HG03469 (cell line): Measurements from ENCODE around the gene MPZL3.
A peak's percentile ranks its signal among the peaks of the same experiment; 100 is the strongest.

Experiments
- ATAC-seq: cut with Tn5 transposase; IDR thresholded peaks from one replicate; pipeline ENCODE4 v1.9.1; 2021; ENCODE audit warnings: mild to moderate bottlenecking, moderate library complexity, moderate number of reproducible peaks; ENCODE audit not compliant: unreplicated experiment

MPZL3 gene

DNA sequence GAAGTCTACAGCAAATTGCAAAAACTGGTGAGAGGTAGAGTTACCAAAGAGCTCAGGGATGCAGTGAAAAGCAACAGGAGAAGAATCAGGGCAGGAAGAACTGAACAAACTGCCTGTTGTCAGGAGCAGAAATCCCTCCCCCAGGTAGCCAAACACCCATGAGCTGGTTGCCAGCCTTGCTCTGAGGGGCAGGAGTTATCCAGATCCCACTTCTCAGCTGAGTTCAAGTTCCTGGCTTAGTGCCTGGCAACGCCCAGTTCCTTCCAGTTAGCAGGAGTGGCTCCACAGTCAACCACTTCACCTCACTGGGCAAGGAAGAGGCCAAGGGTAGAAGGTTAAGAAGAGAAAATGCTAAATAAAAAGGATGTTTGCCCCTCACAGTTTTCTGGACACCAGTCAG is 13.8 kb upstream of the MPZL3 start:
- ATAC-seq = no peak

DNA sequence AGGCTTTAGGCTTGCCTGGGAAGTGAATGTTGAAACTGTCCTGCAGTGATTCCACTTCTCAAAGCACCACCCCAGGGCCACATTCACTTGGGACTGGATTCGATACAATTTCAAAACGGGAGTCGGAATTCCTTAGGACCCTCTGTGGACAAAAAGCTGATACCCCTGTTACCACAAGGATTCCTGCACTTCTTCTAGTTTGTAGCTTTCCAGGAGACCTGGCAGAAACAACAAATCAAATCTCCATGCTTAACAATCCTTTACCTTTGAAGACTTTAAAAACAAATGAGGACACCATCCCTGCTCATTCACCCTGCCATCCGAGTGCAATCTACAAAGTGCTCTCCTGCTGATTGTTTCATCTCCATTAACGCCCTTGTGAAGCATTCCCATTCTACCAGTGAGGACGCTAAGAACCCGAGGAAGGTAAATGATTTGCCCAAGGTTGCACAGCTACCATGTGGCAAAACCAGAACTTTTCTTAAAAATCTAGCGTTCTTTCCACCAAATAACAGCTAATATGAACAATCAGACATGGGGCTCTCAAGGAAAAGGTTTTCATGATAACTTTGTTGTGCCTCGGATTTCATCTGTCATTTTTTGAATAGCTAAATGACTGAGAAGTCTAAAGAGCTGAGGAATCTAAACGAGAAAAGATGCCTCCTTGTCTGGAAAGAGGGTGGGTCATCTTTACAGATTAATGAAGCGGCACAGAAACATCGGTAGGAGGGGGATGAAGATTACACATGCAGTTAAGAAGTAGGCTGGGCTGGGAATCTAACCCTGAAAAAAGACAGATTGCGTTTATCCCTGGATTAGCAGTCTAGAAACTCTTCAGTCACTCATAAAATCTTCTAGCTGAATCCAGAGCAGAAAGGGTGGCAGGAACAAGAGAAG is 12.7 kb upstream of the MPZL3 start:
- no peak for ATAC-seq

DNA sequence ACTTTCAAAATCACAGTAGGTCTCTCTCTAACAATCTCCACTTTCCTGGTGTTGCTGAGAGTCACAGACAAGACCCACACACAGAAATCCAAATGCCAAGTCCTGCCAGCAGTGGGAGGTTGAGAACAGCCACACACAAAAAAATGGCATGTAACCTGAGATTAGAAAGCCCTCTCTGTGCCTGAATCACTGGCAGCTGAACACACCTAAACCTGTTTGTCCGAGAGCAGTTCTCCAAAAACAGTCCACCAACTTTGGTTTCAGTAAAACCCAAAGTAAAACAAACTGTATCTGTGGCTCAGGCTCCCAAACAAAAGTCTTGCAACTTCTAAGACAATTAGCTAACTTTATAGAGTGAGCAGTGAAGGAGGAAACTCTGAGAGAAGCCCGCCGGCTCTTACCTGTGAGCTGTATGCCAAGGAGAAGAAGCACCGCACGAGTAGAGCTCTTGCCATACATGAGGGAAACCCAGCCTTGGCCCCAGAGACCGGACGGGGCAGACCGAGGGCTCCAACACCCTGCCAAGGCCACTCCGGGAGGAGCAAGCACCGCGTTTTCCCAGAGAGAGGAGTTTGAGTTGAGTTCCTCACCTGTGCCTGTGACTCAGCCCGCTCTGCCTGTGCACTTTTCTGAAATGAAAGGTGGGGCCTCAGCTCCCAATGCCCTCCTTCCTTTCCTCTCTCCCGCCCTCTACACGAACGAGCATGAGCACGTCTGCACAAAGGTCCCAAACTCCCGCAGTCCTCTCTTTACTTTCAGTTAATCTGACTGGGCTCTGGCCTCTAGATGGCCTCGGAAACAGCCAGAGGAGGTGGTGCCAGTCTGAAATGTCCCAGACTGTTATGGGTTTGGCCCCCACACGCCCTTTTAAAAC is 11.8 kb upstream of the MPZL3 start, which contains the start of gene MPZL2:
Gene MPZL2, minus strand, starts transcription at position 603 of the 874 bp plus-strand sequence. Its CDS starts 144 bp downstream, at position 459.
- ATAC-seq = no peak

DNA sequence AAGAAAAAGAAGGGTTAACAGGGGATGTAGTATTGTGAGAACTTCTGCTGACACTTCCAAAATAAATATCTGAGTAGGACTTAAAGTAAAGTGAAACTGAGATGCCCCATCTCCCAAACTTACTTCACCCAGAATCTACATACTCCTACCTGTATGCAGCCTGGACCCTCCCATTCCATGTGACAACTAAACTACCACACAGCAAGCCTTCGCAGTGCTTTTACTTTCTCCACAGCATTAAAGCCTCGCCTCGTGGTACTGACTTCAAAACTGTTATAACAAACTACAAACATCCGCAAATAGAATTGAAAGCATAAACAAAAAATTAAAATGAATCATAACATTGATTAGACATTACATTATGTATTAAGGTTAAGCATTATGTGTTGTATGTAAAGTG is 10.9 kb upstream of the MPZL3 start:
- ATAC-seq = no peak

DNA sequence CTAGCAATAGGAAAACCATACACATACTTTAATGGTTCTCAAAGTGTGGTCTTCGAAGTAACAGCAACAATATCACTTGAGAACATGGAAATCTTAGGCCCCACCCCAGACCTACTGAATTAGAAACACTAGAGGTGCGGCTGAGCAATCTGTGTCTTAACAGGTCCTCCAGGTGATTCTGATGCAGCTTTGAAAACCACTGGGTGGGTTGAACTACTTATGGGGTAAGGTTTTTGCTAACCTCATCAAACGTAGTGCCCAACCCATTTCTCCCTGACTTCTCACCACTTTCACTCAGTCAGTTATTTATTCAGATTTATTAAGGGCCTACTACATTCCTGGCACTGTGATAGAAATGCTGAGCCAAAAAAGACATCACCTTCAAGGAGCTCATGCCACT is 8.2 kb upstream of the MPZL3 start:
- no peak for ATAC-seq

DNA sequence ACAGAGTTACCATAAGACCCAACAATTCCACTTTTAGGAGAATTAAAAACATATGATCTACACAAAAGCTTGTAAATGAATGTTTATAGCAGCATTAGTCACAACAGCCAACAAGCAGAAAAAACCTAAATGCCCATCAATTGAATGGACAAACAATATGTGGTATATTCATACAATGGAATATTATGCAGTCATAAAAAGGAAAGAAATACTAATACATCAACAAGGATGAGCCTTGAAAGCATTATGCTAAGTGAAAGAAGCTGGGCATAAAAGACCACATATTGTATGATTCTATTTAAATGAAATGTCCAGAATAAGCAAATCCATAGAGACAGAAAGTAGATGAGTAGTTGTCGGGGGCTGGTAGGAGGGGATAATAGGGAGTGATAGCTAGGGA is 7.0 kb upstream of the MPZL3 start:
- ATAC-seq = no peak

DNA sequence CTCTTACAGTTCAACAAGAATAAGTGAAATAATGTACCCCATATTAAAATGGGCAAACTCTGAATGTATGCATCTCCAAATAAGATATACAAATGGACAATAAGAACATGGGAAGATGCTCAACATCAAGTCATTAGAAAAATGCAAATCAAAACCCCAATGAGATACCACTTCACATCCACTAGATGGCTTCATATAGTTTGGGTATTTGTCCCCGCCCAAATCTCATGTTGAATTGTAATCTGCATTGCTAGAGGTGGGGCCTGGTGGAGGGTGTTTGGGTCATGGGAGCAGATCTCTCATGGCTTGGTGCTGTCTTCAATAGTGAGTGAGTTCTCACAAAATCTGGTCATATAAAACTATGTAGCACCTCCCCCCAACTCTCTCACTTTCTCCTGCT is 6.2 kb upstream of the MPZL3 start:
- ATAC-seq = no peak

DNA sequence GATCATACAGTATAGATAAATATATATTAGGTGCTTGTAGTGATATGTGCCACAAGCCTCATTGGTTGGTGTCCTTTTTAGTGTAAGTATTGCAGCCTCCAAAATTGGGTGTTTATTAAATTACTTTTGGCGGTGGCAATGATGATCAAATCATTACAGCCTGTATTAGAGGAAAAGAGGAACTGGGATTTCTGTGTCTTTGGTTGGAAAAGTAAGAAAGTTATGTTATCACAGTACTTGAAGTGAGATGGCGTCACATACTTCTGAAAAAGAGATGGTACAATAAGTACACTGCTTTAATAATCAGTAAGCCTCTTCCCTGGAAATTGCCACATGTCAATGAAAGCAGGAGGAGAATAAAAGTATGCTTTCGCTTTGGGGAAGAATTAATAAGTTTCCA is 523 bp upstream of the MPZL3 start:
- no peak for ATAC-seq

DNA sequence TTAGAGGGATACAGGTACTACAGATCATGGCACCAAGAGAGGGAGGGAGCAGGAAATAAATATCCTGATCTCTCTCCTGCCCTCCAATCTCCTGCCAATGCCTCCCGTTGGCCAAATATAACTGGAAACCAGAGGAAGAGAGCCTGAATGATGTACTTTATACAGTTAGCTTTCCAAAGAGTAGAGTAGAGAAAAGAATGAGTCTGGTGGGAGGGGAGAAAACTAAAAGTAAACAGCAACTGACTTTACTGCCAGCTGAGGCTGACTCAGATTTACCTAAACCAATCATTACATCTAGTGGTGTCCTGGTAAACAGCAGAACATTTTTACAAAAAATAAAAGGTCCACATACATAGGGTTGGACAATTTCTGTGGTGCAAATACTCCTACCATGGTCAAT is 5.1 kb downstream of the MPZL3 start:
- ATAC-seq = no peak

DNA sequence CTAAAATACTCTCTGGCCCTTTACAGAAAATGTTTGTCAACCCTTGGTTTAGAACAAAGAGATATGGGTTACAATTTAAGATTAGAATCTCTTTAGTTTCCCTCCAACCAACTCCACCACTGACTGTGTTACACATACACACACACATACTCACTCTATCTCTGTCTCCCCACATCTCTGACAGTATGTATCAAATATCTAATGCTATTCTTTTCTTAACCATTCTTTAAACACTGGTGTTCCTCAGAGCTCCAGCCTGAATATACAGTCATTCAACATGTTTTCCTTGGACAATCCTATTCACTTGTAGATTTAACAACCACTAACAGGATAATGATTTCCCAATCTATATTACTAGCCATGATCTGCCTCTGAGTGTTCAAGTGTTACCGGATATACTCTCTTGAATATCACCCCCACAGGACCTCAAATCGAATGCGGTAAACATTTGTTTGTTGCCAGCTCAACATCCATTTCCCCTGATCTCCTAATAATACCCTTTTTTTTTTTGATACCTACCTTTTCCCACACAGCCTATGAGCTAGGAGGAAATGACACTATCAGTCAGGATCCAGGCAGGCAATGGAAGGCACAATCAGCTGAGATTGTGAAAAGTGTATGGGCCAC is 6.1 kb downstream of the MPZL3 start:
- ATAC-seq = no peak

DNA sequence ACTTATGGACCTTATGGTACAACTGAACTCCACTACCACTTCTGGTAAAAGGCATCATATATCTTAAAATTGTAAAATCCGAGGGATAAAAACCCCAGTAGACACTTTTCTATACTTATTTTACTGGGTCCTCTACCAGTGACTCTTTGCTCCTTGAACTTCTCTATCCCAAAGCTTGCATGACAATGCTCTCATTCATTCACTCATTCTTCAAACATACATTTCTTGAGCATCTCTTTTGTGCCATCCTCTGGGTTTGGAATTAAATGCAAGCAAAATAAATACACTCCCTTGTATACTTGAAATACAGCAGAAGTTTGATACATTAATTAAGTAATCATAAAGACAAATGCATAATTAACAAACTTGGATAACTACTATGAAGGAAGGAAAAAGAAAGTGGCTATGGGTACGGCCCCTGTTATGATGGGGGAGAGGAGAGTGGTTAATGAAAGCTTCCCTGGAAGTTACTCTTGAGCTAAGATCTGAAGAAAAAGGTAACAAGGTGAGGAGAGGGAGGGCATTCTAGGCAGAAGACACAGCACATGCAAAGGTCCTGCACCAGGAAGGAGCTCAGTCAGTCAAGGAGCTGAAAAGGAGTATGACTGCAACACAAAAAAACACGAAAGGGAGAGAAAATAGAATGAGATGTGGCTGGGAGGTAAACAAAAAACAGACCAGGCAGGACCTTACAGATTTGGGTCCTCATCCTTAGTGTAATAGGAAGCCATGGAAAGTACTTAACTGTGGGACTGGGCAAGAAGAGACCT is 8.0 kb downstream of the MPZL3 start:
- no peak for ATAC-seq

DNA sequence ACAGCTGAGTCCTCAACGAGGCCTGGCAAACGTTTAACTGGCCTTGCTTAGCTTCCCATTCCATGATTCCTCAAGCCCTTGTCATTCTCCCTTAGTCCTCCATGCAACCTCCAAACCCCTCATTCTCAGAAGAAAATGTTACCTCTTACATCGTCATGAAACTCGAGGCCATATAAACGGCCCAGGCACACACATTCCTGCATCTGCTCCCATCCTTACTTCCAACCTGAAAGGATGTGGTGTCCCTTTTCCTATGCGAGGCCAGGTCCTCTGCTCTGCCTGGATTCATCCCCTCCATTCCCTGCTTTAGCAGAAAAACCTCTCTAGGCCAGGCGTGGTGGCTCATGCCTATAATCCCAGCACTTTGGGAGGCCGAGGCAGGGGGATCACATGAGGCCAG is 9.0 kb downstream of the MPZL3 start:
- no peak for ATAC-seq

DNA sequence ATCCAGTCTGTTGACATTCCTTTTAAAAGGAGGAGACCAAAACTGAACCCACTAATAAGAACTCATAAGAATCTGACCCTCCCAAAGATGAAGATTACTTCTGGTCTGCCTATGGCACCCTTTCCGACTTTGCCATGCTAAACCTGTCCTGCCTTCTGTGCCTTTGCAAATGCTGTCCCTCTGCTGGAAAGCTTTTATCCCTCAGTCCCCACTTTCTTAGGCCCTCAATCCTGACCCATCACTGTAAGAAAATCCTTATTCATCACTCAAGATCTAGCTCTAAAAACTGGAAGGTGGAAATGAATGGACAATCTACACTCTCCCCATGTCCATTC is 10.4 kb downstream of the MPZL3 start:
- no peak for ATAC-seq

DNA sequence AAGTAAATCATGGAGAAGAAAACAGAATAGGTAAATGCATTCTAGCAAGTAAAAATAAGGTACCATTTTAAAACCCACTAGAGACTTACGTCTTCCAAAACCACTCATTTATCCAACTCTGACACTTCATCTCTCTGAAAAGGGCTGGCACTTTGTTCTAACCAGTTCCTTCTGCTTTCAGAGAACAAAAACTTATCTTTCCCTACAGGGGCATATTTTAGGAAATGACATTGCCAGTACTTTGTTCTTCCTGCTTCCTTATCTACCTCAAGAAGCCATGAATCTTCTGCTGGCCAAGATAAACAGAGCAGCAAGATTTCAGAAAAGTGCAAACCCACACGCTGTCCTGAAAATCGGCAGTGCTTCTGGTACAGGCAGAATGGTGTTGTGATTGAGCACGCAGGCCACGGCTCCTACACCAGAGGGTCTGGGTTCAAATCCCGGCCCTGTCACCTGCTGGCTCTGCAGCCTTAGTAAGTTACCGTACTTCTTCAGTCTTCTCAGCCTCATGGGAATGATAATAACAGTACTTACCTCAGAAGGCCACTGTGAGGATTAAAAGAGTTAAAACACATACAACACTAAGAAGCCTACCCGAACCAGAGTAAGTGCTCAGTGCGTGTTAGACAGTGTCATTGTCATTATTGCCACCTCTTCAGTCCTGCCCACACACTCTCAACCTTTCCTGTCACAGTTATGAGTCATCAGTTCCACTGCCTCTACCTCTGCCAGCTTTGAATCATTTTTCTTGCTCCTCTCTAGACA is 11.0 kb downstream of the MPZL3 start:
- peak; percentile 91 for ATAC-seq

DNA sequence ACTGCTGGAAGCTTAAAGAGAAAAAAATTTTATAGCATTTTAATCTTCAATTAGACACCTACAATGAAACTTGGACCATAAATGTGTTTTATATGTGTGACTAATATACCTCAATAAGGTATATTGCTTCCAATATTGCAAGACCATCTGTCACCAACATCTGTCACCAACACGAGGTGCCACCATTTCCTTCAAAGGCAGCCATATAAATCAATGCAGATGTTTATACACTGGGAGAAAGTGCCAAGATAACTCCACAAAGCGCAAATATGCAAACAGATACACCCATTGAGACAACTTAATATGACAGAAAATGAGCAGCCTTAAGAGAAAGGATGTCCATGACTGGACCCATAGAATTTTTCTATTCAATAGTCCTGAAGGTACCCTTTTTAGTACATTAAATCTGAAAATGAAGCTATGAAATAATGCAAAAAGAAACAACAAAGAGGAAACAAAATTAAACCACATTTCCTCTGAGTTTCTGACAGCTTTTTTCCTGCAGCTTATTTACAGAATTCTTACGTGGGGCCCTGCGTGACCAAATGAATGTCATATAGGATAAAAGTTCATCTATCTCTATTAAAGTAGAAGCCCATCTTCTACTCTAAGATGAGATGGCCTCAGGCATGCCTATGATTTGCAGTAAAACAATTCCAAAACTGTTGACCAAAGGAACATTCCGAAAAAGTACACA is 12.5 kb downstream of the MPZL3 start:
- no peak for ATAC-seq

DNA sequence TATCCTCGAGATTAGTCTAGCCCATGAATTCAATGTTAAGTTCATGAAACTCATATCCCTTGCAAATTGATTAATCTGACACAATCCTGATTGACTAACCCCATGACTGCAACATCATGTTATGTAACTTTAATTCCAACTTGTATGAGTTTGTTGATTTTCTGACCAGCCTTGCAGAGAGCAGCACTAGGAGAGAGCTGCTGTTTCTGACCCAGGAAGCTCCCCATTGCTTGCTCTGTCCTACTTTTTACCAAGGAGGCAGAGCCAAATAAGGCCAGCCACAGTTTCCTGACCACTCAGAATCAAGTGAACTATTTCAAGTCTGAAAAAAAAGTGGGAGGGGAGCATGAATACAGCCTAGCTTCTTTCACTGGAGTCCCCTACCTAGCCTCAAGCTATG is 13.2 kb downstream of the MPZL3 start:
- no peak for ATAC-seq

DNA sequence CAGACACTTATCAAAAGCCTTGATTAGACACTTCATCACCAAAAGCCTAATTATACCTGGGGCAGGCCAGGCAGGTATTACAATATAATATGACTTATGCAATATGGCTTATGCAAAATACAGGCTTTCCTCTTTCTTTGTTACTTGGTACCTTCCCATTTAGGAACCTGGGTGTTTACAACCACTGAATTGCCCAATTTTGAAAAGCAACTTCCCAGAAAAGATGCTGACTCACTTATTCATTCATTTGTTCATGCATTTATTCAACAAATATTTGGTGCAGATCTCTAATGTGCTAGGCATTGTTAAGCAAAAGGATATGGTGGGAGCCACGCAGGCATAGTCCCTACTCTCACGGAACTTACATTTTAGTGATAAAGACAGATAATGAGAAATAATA is 13.7 kb downstream of the MPZL3 start:
- no peak for ATAC-seq

DNA sequence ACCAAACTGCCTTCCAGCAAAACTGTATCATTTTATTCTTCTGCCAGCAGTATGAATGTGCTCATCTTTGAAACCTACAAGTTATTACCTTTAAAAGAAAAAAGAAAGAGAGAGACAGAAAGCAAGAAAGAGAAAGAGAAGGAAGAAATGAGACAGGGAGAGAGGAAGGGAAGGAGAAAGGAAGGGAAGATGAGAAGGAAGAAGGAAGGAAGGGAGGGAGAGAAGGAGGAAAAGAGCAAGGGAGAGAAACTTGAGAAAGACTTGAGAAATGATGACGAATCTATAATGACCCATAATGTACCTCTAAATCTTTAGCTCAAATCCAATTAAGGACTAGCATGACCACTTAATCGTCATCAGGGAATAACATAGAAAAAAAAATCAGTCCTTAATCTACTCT is 16.0 kb downstream of the MPZL3 start:
- ATAC-seq = no peak

DNA sequence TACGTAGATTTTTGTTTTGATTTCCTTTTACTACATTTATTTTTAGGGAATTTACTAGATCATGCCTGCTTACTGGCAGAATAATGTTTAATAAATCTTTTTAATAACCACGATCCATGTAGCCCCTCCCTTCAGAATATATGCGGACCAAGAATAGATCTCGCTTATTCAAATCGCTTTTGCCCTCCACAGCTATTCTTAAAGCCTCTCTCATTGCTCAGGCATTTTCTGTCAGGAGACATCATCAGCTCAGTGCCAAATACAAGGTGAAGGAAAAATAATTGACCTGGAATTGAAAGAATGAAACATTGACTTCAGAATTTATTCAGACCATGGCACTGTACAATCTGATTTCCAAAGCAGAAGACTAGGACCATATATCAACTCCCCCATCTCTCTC is 17.3 kb downstream of the MPZL3 start:
- no peak for ATAC-seq

DNA sequence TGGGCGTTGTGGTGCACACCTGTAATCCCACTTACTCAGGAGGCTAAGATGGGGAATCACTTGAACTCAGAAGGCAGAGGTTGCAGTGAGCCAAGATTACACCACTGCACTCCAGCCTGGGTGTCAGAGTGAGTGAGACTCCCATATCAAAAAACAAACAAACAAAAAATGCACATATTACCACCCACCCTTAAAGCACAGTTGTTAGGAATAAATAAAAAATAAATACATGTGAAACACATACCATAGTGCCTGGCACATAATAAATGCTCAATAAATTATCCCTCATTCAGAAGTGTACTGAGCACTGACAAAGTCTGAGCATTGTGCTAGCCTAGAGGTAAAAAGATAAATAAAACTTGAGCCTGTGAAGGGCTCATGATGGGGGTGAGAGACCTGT is 18.3 kb downstream of the MPZL3 start:
- ATAC-seq = no peak
